ENCODE data around the gene CACNA1A.

Gene CACNA1A

DNA sequence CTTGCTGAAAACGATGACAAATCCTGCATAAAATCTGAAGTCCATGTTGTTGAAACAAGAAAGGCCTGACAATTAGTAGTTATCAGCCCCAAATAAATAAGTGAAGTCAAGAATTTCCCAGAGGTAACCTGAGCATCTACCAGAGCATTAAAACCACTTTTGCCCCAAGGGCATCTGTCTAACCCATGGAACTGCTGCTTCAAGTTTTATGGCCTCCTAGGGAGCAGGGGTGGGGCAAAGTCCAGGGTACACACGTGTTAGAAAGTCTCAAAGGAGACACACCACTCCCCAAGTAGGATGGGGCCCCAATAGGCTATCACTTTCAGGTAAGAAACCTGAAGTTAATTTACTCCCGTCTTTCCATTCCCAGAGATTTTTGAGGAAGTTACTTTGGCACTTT lies 81.1 kb downstream of the CACNA1A start:
- Histone ChIP-seq H3F3A (ENCODE audit: insufficient read depth) (no peaks in the 10 kb centered on the region), H3K9me2 (replicated peaks; ENCODE audit: insufficient read depth, low read length) (no peaks in the 10 kb centered on the region), H3K4me2 (ENCODE audit: low read depth, low read length, poor library complexity, severe bottlenecking) (no peak overlapping the region), H3K4me3 (ENCODE audit: insufficient read depth, low read length, poor library complexity, severe bottlenecking) (no peak overlapping the region), H3K36me3 (ENCODE audit: low read length) (no peaks in the 10 kb centered on the region), H3K9me3 (ENCODE audit: insufficient read depth, low read length) (no peaks in the 10 kb centered on the region), H2AFZ (ENCODE audit: low read depth, low read length, severe bottlenecking) (no peak overlapping the region), H3K9ac (ENCODE audit: low read length) (no peak overlapping the region), H4K20me1 (ENCODE audit: low read depth, low read length) (no peaks in the 10 kb centered on the region), H3K27ac (ENCODE audit: low read depth, low read length) (no peak overlapping the region), H3K27me3 (ENCODE audit: low read length) (no peaks in the 10 kb centered on the region), H3K79me2 (ENCODE audit: insufficient read depth, low read length) (no peaks in the 10 kb centered on the region)
- no peak for TF ChIP-seq EZH2phosphoT487 (conservative IDR thresholded peaks at IDR 0.05; ENCODE audit: low read length)
- TF ChIP-seq, protein P1, sequence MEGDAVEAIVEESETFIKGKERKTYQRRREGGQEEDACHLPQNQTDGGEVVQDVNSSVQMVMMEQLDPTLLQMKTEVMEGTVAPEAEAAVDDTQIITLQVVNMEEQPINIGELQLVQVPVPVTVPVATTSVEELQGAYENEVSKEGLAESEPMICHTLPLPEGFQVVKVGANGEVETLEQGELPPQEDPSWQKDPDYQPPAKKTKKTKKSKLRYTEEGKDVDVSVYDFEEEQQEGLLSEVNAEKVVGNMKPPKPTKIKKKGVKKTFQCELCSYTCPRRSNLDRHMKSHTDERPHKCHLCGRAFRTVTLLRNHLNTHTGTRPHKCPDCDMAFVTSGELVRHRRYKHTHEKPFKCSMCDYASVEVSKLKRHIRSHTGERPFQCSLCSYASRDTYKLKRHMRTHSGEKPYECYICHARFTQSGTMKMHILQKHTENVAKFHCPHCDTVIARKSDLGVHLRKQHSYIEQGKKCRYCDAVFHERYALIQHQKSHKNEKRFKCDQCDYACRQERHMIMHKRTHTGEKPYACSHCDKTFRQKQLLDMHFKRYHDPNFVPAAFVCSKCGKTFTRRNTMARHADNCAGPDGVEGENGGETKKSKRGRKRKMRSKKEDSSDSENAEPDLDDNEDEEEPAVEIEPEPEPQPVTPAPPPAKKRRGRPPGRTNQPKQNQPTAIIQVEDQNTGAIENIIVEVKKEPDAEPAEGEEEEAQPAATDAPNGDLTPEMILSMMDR (IDR thresholded peaks at IDR 0.05; ENCODE audit: insufficient read depth, low read length, poor library complexity, severe bottlenecking) = no peak

DNA sequence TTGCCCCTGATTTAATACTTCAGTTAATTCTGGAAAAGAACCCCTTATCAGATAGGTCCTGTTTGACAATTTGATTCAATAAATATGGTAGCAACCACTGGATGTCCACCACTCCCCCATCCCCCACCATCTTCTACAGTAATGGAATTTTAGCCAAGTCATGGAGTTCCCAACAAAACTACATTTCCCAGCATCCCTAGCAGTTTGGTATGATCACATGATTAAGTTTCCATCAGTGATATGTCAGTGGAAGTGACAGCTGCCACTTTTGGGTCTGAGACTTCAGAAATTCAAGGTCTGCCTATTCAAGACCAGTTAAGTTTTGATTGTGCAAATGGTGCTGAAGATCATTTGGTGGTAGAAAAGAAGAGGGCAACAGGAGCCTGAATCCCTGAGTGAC lies 85.5 kb downstream of the CACNA1A start:
- Histone ChIP-seq H3K4me3 (ENCODE audit: insufficient read depth, low read length, poor library complexity, severe bottlenecking) (no peak overlapping the region), H4K20me1 (ENCODE audit: low read depth, low read length) (no peaks in the 10 kb centered on the region), H3K9me3 (ENCODE audit: insufficient read depth, low read length) (no peaks in the 10 kb centered on the region), H3K4me2 (ENCODE audit: low read depth, low read length, poor library complexity, severe bottlenecking) (no peak overlapping the region), H3F3A (ENCODE audit: insufficient read depth) (no peaks in the 10 kb centered on the region), H3K27ac (ENCODE audit: low read depth, low read length) (no peak overlapping the region), H3K9me2 (replicated peaks; ENCODE audit: insufficient read depth, low read length) (no peaks in the 10 kb centered on the region), H3K27me3 (ENCODE audit: low read length) (no peaks in the 10 kb centered on the region), H3K36me3 (ENCODE audit: low read length) (no peaks in the 10 kb centered on the region), H3K9ac (ENCODE audit: low read length) (no peak overlapping the region), H2AFZ (ENCODE audit: low read depth, low read length, severe bottlenecking) (no peak overlapping the region), H3K79me2 (ENCODE audit: insufficient read depth, low read length) (no peaks in the 10 kb centered on the region)
- TF ChIP-seq, protein P1 (IDR thresholded peaks at IDR 0.05; ENCODE audit: insufficient read depth, low read length, poor library complexity, severe bottlenecking) = no peak
- no peak for TF ChIP-seq EZH2phosphoT487 (conservative IDR thresholded peaks at IDR 0.05; ENCODE audit: low read length)

DNA sequence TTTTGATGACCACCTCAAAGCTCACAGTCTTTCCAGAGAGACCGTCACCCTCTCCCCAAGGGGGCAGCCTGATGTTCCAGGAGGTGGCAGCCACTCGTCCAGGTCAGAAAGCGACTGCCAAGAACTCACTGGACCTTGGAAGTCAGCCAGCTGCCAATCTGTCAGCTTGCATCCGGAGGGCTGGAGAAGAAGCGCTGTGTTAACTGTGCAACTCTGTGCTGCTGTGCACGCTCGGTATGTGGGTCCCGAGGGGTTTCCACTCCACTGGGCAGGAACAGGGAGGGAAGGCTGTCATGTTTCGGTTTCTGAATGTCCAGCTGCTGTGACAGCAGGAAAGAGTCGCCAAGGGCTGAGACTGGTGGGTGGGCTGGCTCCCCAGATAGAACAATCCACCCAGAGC lies 89.2 kb downstream of the CACNA1A start:
- H2AFZ ChIP-seq (ENCODE audit: low read depth, low read length, severe bottlenecking) = no peak overlapping the region
- H3K4me2 ChIP-seq (ENCODE audit: low read depth, low read length, poor library complexity, severe bottlenecking) = no peak overlapping the region
- H3K9me2 ChIP-seq (replicated peaks; ENCODE audit: insufficient read depth, low read length) = no peaks in the 10 kb centered on the region
- TF ChIP-seq, protein P1 (IDR thresholded peaks at IDR 0.05; ENCODE audit: insufficient read depth, low read length, poor library complexity, severe bottlenecking) = no peak
- TF ChIP-seq EZH2phosphoT487 (conservative IDR thresholded peaks at IDR 0.05; ENCODE audit: low read length) = no peak
- H3K9me3 ChIP-seq (ENCODE audit: insufficient read depth, low read length) = no peaks in the 10 kb centered on the region
- no peaks in the 10 kb centered on the region for H3K27me3 ChIP-seq (ENCODE audit: low read length)
- no peak overlapping the region for H3K4me3 ChIP-seq (ENCODE audit: insufficient read depth, low read length, poor library complexity, severe bottlenecking)
- no peak overlapping the region for H3K9ac ChIP-seq (ENCODE audit: low read length)
- no peaks in the 10 kb centered on the region for H4K20me1 ChIP-seq (ENCODE audit: low read depth, low read length)
- no peaks in the 10 kb centered on the region for H3K79me2 ChIP-seq (ENCODE audit: insufficient read depth, low read length)
- no peaks in the 10 kb centered on the region for H3K36me3 ChIP-seq (ENCODE audit: low read length)
- no peak overlapping the region for H3K27ac ChIP-seq (ENCODE audit: low read depth, low read length)
- no peaks in the 10 kb centered on the region for H3F3A ChIP-seq (ENCODE audit: insufficient read depth)

Data from SU-DHL-6 (cell line).